Trophoblast cell (in vitro differentiated cells and primary cell): ENCODE results near the gene DTX3.

ENCODE experiments used
- DNase-seq, 2 donors: peaks; one replicate each; pipeline ENCODE4 v3.0.0-alpha.2; 2016
- H2AFZ ChIP-seq: 2 replicates; pipeline ENCODE4 v1.6.1; 2013; ENCODE audit warnings: low read length, moderate library complexity, mild to moderate bottlenecking; ENCODE audit not compliant: insufficient read depth, poor library complexity
- H2AK5ac ChIP-seq: 2 replicates; pipeline ENCODE4 v1.6.1; 2013; ENCODE audit warnings: mild to moderate bottlenecking, low read length
- H2BK120ac ChIP-seq: 2 replicates; pipeline ENCODE4 v1.6.1; 2013; ENCODE audit warnings: low read length, mild to moderate bottlenecking, moderate library complexity; ENCODE audit not compliant: insufficient read depth, poor library complexity
- H2BK12ac ChIP-seq: 2 replicates; pipeline ENCODE4 v1.6.1; 2013; ENCODE audit warnings: mild to moderate bottlenecking, low read length, moderate library complexity
- H2BK5ac ChIP-seq: 2 replicates; pipeline ENCODE4 v1.6.1; 2013; ENCODE audit warnings: low read length, low read depth, moderate library complexity, mild to moderate bottlenecking; ENCODE audit not compliant: poor library complexity
- H3K14ac ChIP-seq: 2 replicates; pipeline ENCODE4 v1.6.1; 2013; ENCODE audit warnings: mild to moderate bottlenecking, low read length
- H3K18ac ChIP-seq: 2 replicates; pipeline ENCODE4 v1.6.1; 2013; ENCODE audit warnings: mild to moderate bottlenecking, low read length
- H3K23ac ChIP-seq: 2 replicates; pipeline ENCODE4 v1.6.1; 2013; ENCODE audit warnings: low read length
- H3K27ac ChIP-seq: 2 replicates; pipeline ENCODE4 v1.5.1; 2013; ENCODE audit warnings: low read depth, mild to moderate bottlenecking, inconsistent platforms, low read length, moderate library complexity
- H3K27me3 ChIP-seq: 2 replicates; pipeline ENCODE4 v1.6.1; 2013; ENCODE audit warnings: inconsistent platforms, mild to moderate bottlenecking, low read length, moderate library complexity; ENCODE audit not compliant: insufficient read depth
- H3K36me3 ChIP-seq, 2 experiments: 1 replicate in 1 of 2; 2 replicates in 1 of 2; pipeline ENCODE4 v1.6.1; 2013; ENCODE audit warnings: low read length in 2 of 2, mild to moderate bottlenecking in 2 of 2, moderate library complexity in 1 of 2; ENCODE audit not compliant: insufficient read depth in 2 of 2, control insufficient read depth in 1 of 2
- H3K4ac ChIP-seq: 2 replicates; pipeline ENCODE4 v1.6.1; 2013; ENCODE audit warnings: low read depth, mild to moderate bottlenecking, low read length, moderate library complexity
- H3K4me1 ChIP-seq, 2 experiments: 1 replicate in 1 of 2; 2 replicates in 1 of 2; pipeline ENCODE4 v1.6.1; 2013; ENCODE audit warnings: low read length in 2 of 2, mild to moderate bottlenecking in 2 of 2, moderate library complexity in 1 of 2; ENCODE audit not compliant: insufficient read depth in 2 of 2, control insufficient read depth in 1 of 2
- H3K4me2 ChIP-seq: 2 replicates; pipeline ENCODE4 v1.6.1; 2013; ENCODE audit warnings: inconsistent platforms, mild to moderate bottlenecking, low read length, moderate library complexity
- H3K4me3 ChIP-seq: 2 replicates; pipeline ENCODE4 v1.5.1; 2013; ENCODE audit warnings: mild to moderate bottlenecking, low read depth, low read length, inconsistent platforms
- H3K79me1 ChIP-seq: one replicate; pipeline ENCODE4 v1.6.1; 2013; ENCODE audit warnings: low read length
- H3K79me2 ChIP-seq: 2 replicates; pipeline ENCODE4 v1.6.1; 2013; ENCODE audit warnings: low read length, mild to moderate bottlenecking; ENCODE audit not compliant: control insufficient read depth, insufficient read depth, poor library complexity
- H3K9ac ChIP-seq: 2 replicates; pipeline ENCODE4 v1.6.1; 2013; ENCODE audit warnings: mild to moderate bottlenecking, low read length
- H3K9me3 ChIP-seq: 2 replicates; pipeline ENCODE4 v1.6.1; 2013; ENCODE audit warnings: low read depth, mild to moderate bottlenecking, control low read depth, inconsistent platforms, low read length; ENCODE audit not compliant: insufficient read depth
- H4K12ac ChIP-seq: 2 replicates; pipeline ENCODE4 v1.6.1; 2013; ENCODE audit warnings: low read depth, mild to moderate bottlenecking, low read length, moderate library complexity
- H4K8ac ChIP-seq: 2 replicates; pipeline ENCODE4 v1.6.1; 2013; ENCODE audit warnings: low read depth, mild to moderate bottlenecking, low read length, moderate library complexity
- H4K91ac ChIP-seq: one replicate; pipeline ENCODE4 v1.6.1; 2013; ENCODE audit warnings: low read depth, mild to moderate bottlenecking, low read length, moderate library complexity
- WGBS: extraction: QIAGEN DNeasy Blood & Tissue Kit; methylation state at CpG from one replicate; pipeline ENCODE4 v1.1.7; 2013; ENCODE audit warnings: missing lambda C conversion rate; ENCODE audit not compliant: insufficient read length, insufficient coverage; ENCODE audit errors: extremely low coverage; 5-methylcytosine and 5-hydroxymethylcytosine counted together

Gene DTX3

DNA sequence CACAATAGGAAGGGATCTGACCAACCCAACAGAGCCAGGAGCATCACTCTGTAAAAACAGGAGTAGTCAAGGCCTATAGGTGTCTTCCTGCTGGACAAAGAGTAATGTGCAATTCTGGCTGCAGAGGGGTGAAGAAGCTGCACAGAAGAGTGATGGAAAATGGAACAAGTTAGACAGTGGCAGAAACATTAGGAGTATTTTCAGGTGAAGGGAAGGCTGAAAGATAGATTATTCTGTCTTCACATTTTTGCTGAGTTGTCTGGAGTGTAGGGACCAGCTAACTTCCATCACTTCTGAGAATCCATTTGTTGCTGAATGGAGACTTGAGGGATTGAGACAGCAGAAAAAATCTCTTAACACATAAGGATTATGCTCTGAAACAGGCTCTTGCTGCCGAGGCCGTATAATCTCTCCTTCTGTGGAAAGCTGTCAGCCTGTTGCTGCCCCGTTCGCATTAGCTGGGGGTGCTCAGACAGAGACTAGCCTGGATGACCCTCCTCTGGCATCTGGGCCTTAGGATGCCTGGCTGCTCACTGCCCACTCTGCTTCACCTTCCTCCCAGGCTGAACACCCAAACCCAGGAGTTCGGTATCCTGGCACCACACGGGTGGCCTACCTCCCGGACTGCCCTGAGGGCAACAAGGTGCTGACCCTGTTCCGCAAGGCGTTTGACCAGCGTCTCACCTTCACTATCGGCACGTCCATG, 3.5 kb downstream of the DTX3 start:
- peaks cover 15% of the 10 kb centered on the region for H3K27me3 ChIP-seq
- no peak overlapping the region for H4K91ac ChIP-seq
- no peak for DNase-seq
- H2AK5ac ChIP-seq, result no peak overlapping the region
- H2BK120ac ChIP-seq, result no peak overlapping the region
- peaks cover 14 to 22% of the 10 kb centered on the region in 2 experiments for H3K4me1 ChIP-seq
- no CpG with 5 or more reads among the region's 12 CpGs for WGBS
- H3K79me2 ChIP-seq, result peaks cover 3% of the 10 kb centered on the region
- H3K23ac ChIP-seq, result no peak overlapping the region
- H3K9me3 ChIP-seq, result no peaks in the 10 kb centered on the region
- H2BK12ac ChIP-seq, result no peak overlapping the region
- H4K8ac ChIP-seq, result no peak overlapping the region
- H3K18ac ChIP-seq, result no peak overlapping the region
- H2AFZ ChIP-seq, result no peak overlapping the region
- H2BK5ac ChIP-seq, result no peak overlapping the region
- peaks cover 13% of the 10 kb centered on the region for H3K79me1 ChIP-seq
- H4K12ac ChIP-seq, result no peak overlapping the region
- H3K36me3 ChIP-seq, result peaks cover 0 to 7% of the 10 kb centered on the region in 2 experiments
- no peak overlapping the region for H3K4me2 ChIP-seq
- no peak overlapping the region for H3K14ac ChIP-seq
- H3K4ac ChIP-seq, result no peak overlapping the region
- H3K27ac ChIP-seq, result no peak overlapping the region
- no peak overlapping the region for H3K9ac ChIP-seq
- no peak overlapping the region for H3K4me3 ChIP-seq

DNA sequence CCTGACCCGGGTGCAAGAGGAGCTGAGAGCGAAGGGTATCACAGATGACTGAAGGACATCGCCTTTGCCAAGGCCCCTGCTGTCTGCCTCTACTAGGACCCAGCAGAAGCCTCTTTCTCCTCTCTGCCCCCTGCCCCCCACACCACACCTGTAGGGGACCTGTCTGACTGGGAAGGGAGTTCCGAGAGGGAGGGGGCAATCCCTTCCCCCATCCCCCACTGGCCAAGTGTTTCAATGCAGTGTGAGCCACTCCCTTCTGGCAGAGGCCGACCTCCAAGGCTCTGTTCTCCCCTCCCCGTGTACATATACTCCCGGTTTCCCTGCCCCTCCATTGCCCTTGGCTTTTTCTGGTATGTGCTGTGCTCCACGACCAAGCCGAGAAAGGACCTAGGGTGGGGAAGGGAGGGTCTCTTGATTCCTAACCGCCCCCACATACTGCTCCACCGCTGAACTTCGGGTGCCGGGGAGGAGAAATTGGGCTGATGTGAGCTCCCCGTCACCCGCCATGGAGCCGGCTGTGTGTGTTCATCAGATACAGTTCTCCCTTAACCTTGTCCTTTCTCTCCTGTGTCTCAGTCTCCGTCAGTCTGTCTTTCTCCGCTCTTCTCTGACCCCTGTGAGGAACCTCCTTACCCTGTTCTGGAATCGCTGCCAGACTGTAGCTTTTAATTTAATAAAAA, 4.6 kb downstream of the DTX3 start:
- Histone ChIP-seq H3K79me1 (peaks cover 13% of the 10 kb centered on the region), H3K4ac (no peak overlapping the region), H3K27ac (no peak overlapping the region), H3K23ac (no peak overlapping the region), H3K14ac (no peak overlapping the region), H3K27me3 (peaks cover 15% of the 10 kb centered on the region), H3K4me2 (no peak overlapping the region), H2BK5ac (no peak overlapping the region), H3K4me1 (peaks cover 9 to 14% of the 10 kb centered on the region in 2 experiments), H3K4me3 (no peak overlapping the region), H2AK5ac (no peak overlapping the region), H3K9ac (no peak overlapping the region), H4K12ac (no peak overlapping the region), H2BK12ac (no peak overlapping the region), H3K9me3 (peaks cover 2% of the 10 kb centered on the region), H4K91ac (no peak overlapping the region), H3K18ac (no peak overlapping the region), H3K36me3 (peaks cover 0 to 7% of the 10 kb centered on the region in 2 experiments), H2AFZ (no peak overlapping the region), H2BK120ac (no peak overlapping the region), H3K79me2 (peaks cover 3% of the 10 kb centered on the region), H4K8ac (no peak overlapping the region)
- DNase-seq, result no peak
- WGBS, result no CpG with 5 or more reads among the region's 19 CpGs

DNA sequence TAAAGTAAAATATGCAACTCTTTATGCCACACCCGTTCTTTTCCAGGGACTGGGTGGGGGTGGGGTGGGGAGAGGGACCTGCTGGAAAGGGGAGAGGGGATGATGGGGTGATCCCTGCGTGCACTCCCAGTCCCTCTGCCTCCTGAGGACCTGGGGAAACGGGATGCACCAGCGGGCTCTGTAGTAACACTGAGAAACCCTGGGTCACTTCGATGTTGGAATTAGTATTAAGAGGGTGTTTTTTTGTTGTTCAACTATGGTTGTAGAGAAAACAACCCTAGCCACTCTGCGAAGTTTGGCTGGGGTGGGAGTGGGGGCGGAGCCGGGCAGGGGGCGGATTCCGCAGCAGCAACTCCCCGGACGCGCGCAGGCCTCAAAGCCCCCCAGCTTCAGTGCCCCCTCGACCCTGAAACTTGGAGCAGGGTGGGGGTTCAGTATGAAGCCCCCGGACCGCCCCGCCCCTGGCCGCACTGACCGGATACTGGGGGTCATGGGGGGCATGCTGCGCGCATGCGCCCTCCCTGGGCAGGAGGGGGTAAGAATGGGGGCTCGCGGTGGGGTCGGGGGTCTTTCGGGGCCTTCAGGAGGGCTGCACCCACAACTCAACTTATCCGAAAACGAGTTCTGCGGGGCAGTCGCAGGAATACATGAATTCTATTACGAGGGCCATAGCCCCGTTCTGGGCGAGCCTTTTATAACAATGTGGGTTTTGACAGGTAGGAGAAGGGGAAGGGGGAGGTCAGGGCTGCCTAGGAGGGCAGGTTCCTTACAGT, 5.3 kb downstream of the DTX3 start:
- Histone ChIP-seq H3K23ac (no peak overlapping the region), H2AFZ (no peak overlapping the region), H3K27ac (no peak overlapping the region), H2AK5ac (no peak overlapping the region), H3K9ac (no peak overlapping the region), H3K27me3 (peaks cover 15% of the 10 kb centered on the region), H2BK5ac (no peak overlapping the region), H3K4me2 (peak overlapping the region; percentile 91), H3K79me2 (peaks cover 1% of the 10 kb centered on the region), H4K8ac (no peak overlapping the region), H3K79me1 (peaks cover 6% of the 10 kb centered on the region), H3K4ac (no peak overlapping the region), H3K4me1 (peaks cover 8 to 10% of the 10 kb centered on the region in 2 experiments), H2BK120ac (no peak overlapping the region), H4K12ac (no peak overlapping the region), H3K9me3 (peaks cover 2% of the 10 kb centered on the region), H3K36me3 (peaks cover 0 to 7% of the 10 kb centered on the region in 2 experiments), H4K91ac (no peak overlapping the region), H3K4me3 (no peak overlapping the region), H2BK12ac (no peak overlapping the region), H3K14ac (no peak overlapping the region), H3K18ac (no peak overlapping the region)
- WGBS, result no CpG with 5 or more reads among the region's 34 CpGs
- DNase-seq, result no peak

DNA sequence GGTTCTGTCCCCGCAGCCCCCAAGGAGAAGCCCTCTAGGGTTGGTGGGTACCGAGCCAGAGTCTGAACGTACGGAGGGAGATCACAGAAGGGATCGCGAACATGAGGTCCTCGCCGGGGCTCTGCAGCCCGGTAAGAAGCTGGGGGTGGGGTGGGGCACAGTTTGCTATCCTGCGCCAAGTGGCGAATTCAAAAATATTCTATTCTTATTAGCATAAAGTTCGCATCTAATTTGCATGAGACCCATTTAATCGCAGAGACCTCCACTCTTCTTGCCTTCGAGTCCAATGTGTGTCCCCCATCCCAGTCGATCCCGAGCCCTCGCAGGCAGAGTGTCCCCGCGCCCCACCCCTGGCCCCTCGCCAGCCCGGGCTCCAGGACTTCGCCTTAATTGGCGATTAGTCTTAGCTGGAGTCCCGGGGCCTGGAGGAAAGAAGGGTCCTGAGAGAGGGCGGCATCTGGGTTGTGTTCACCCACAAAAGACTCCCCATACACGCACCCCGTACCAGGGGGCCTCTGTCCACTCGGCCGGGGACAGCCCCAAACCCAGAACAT, 6.0 kb downstream of the DTX3 start:
- Histone ChIP-seq H3K79me1 (peaks cover 6% of the 10 kb centered on the region), H4K12ac (peak overlapping the region; percentile 16), H4K8ac (peak overlapping the region; percentile 59), H3K27ac (no peak overlapping the region), H2AFZ (peak overlapping the region; percentile 70), H2BK12ac (no peak overlapping the region), H3K27me3 (peaks cover 15% of the 10 kb centered on the region), H3K9me3 (peaks cover 3% of the 10 kb centered on the region), H3K14ac (peak overlapping the region; percentile 19), H3K4me1 (peaks cover 3 to 4% of the 10 kb centered on the region in 2 experiments), H3K36me3 (peaks cover 2 to 7% of the 10 kb centered on the region in 2 experiments), H3K9ac (no peak overlapping the region), H2BK120ac (no peak overlapping the region), H4K91ac (no peak overlapping the region), H3K4me3 (peak overlapping the region; percentile 65), H3K18ac (peak overlapping the region; percentile 43), H3K79me2 (no peaks in the 10 kb centered on the region), H3K23ac (no peak overlapping the region), H3K4ac (no peak overlapping the region), H2AK5ac (peak overlapping the region; percentile 39), H2BK5ac (no peak overlapping the region), H3K4me2 (peak overlapping the region; percentile 91)
- whole genome bisulfite sequencing, result no CpG with 5 or more reads among the region's 29 CpGs
- DNase-seq, result no peak
